ENCODE data around the gene LARP6. TPM values are rescaled to one million over a fixed set of nuclear protein-coding genes. Genes with fewer than 3 reads are reported as not detected.

Gene LARP6
- total RNA-seq, 4 donors from 2014 or later = 11.9 to 59.4 (median 28.8) TPM

DNA sequence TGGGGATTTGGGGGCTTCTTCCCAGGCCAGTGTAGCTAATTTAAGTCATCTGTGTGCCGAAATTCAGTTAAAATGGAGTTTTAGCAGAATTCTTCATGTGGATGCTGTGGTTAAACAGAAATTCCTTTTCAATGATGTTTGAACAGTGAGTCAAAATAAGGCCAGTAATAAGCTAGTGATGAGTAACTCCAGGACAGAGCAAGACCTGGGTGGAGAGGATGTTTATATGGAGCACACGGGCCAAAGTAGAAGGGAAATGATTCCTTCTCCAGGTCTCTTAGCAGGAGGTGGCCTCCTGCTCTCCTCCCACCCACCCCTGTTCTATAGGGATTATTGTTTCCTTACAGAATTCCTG is 58.7 kb downstream of the LARP6 start:
- Histone ChIP-seq H3K9me3 (no peaks in the 10 kb centered on the region), H3K4me1 (no peaks in the 10 kb centered on the region), H3K27me3 (no peaks in the 10 kb centered on the region), H3K27ac (peak overlapping the region; percentile 64 to 66), H3K36me3 (no peaks in the 10 kb centered on the region), H3K4me3 (no peak overlapping the region)
- intact Hi-C loops (cut with DNase I; ENCODE audit: low total_unique reads) = no loop called here
- no peak for DNase-seq
- TF ChIP-seq POLR2A (IDR thresholded peaks at IDR 0.05) = no peak
- TF ChIP-seq, protein P1, sequence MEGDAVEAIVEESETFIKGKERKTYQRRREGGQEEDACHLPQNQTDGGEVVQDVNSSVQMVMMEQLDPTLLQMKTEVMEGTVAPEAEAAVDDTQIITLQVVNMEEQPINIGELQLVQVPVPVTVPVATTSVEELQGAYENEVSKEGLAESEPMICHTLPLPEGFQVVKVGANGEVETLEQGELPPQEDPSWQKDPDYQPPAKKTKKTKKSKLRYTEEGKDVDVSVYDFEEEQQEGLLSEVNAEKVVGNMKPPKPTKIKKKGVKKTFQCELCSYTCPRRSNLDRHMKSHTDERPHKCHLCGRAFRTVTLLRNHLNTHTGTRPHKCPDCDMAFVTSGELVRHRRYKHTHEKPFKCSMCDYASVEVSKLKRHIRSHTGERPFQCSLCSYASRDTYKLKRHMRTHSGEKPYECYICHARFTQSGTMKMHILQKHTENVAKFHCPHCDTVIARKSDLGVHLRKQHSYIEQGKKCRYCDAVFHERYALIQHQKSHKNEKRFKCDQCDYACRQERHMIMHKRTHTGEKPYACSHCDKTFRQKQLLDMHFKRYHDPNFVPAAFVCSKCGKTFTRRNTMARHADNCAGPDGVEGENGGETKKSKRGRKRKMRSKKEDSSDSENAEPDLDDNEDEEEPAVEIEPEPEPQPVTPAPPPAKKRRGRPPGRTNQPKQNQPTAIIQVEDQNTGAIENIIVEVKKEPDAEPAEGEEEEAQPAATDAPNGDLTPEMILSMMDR (IDR thresholded peaks at IDR 0.05) = no peak

DNA sequence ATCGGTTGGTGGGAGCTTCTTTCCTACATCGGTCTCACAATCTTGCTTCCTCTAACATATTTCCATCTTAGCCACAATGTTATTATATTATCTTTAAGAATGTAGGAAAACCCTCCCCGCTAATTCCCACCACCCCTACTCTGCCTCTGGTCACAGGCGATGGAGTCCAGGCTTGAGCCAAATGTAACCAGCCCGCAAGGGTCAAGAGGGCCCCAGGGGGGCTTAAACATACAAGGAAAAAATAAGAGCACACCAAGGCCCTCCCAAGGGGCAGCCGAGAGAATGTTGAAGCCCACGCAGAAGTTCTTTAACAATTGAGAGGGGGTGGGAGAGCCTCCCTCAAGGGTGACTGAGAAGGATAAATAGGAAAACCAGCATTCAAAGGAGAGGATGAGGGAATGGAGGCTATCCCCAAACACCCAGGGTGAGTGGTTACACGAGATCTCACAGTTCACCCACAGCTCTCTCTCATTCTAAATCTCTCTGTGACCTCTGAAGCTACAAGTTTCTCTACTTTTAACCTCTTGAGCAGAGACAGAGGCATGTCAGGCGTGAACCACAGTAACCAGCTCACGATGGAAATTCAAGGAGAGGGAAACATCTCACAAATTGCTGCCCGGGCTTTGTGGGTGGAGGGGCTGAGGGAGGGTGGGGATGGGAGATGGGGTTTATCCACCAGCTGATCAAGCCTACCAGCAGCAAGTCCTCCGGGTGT is 59.2 kb downstream of the LARP6 start:
- peak overlapping the region; percentile 64 to 66 for H3K27ac ChIP-seq
- H3K27me3 ChIP-seq = no peaks in the 10 kb centered on the region
- no peak for TF ChIP-seq POLR2A (IDR thresholded peaks at IDR 0.05)
- TF ChIP-seq, protein P1 (IDR thresholded peaks at IDR 0.05) = no peak
- no peaks in the 10 kb centered on the region for H3K4me1 ChIP-seq
- no peak for DNase-seq
- no peak overlapping the region for H3K4me3 ChIP-seq
- H3K9me3 ChIP-seq = no peaks in the 10 kb centered on the region
- no peaks in the 10 kb centered on the region for H3K36me3 ChIP-seq
- intact Hi-C loops (cut with DNase I; ENCODE audit: low total_unique reads) = no loop called here

DNA sequence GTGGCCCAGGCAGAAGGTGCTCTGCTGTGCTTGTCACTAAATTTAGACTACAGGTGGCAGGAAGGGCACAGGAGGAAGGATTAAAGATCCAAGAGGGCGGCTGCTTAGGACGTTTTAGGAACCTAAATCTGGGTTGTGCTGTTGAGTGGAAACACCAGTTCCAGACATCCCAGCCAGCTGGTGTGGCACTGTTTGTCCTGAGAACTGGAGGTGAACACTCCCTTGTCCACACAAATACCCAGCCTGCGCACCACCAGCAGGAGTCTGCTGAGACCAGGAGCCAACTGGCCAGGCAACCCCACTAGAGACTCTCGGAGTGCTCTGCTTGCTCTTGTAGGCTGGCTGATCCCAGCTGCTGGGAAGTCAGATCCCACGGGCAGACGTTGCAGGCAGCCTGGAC is 60.3 kb downstream of the LARP6 start:
- Histone ChIP-seq H3K36me3 (no peaks in the 10 kb centered on the region), H3K27ac (no peak overlapping the region), H3K27me3 (no peaks in the 10 kb centered on the region), H3K4me3 (no peak overlapping the region), H3K9me3 (no peaks in the 10 kb centered on the region), H3K4me1 (no peaks in the 10 kb centered on the region)
- TF ChIP-seq POLR2A (IDR thresholded peaks at IDR 0.05) = no peak
- TF ChIP-seq, protein P1 (IDR thresholded peaks at IDR 0.05) = no peak
- intact Hi-C loops (cut with DNase I; ENCODE audit: low total_unique reads) = no loop called here
- DNase-seq = no peak

DNA sequence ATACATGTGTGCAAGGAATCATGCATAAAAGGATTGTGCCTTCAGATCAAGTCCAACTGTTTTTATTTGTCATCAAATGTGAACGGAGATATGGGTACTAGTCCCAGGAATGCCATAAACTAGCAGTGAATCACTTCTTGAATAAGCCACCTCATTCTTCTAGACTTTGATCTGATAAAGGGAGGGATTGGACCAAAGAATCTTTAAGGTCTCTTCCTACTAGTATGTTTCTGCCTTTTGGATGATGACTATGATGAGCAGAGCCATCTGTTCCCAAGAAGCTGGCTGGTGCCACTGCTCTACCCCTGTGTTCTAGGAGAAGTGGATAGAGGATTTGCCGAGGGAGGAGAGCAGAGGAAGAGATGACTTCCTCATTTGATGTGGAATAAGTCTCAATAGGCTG is 61.8 kb downstream of the LARP6 start:
- Histone ChIP-seq H3K27me3 (no peaks in the 10 kb centered on the region), H3K9me3 (no peaks in the 10 kb centered on the region), H3K27ac (no peak overlapping the region), H3K4me1 (no peaks in the 10 kb centered on the region), H3K36me3 (no peaks in the 10 kb centered on the region), H3K4me3 (no peak overlapping the region)
- TF ChIP-seq POLR2A (IDR thresholded peaks at IDR 0.05) = no peak
- intact Hi-C loops (cut with DNase I; ENCODE audit: low total_unique reads) = no loop called here
- DNase-seq = no peak

DNA sequence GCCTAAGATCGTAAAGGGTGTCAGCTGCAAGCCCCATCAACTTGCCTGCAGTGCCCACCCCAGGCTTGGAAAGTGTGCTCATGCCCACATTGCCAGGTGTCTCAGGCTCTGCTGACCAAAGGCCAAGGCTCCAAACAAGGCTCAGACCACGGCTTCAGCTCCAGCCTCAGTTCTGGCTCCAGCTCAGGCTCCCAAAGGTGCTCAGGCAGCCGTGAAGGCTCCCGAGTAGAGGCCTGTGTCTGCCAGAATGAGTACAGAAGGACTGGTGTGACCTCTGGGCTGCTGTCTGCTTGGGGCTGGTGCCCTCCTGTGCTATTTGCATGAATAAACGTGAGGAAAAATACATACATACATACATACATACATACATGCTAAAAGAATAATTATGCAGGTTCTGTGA is 62.7 kb downstream of the LARP6 start:
- Histone ChIP-seq H3K27ac (no peak overlapping the region), H3K27me3 (no peaks in the 10 kb centered on the region)
- no peak for TF ChIP-seq POLR2A (IDR thresholded peaks at IDR 0.05)
- TF ChIP-seq, protein P1 (IDR thresholded peaks at IDR 0.05) = no peak

DNA sequence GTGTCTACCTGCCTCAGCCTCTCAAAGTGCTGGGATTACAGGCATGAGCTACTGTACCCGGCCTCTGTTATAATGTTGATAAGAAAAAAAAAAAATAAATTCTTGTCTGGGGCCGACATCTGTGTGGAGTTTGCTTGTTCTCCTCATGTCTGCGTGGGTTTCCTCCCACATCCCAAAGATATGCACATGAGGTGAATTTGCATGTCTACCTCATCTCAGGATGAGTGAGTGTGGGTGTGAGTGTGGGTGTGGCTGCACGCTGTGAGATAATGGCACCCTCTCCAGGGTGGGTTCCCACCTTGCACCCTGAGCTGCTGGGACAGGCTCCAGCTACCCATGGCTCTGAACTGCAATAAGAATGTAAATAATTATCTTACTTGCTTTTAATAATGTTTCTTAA is 64.7 kb downstream of the LARP6 start:
- no peak for DNase-seq
- Histone ChIP-seq H3K27me3 (no peaks in the 10 kb centered on the region), H3K27ac (no peak overlapping the region)

More for the DNA sequence above, 62.7 kb downstream of the LARP6 start:
- no peaks in the 10 kb centered on the region for H3K4me1 ChIP-seq
- no peaks in the 10 kb centered on the region for H3K36me3 ChIP-seq
- no peak for DNase-seq
- H3K9me3 ChIP-seq = no peaks in the 10 kb centered on the region
- intact Hi-C loops (cut with DNase I; ENCODE audit: low total_unique reads) = no loop called here
- no peak overlapping the region for H3K4me3 ChIP-seq

More for the DNA sequence above, 64.7 kb downstream of the LARP6 start:
- intact Hi-C loops (cut with DNase I; ENCODE audit: low total_unique reads) = no loop called here
- TF ChIP-seq, protein P1 (IDR thresholded peaks at IDR 0.05) = no peak
- no peak for TF ChIP-seq POLR2A (IDR thresholded peaks at IDR 0.05)
- no peaks in the 10 kb centered on the region for H3K9me3 ChIP-seq
- no peaks in the 10 kb centered on the region for H3K4me1 ChIP-seq
- H3K4me3 ChIP-seq = no peak overlapping the region
- no peaks in the 10 kb centered on the region for H3K36me3 ChIP-seq
